Breast epithelium (tissue), 4 donors: ENCODE results near the gene BRD9. TPM values are rescaled to one million over a fixed set of nuclear protein-coding genes. Genes with fewer than 3 reads are reported as not detected.
"Not testable (repeated sequence)": the region's sequence is repeated elsewhere in the genome, so short reads cannot be mapped to it uniquely, and the experiment has no call there.

Experiments used
- DNase-seq, 2 donors: peaks; one replicate each; pipeline ENCODE4 v3.0.0-alpha.2; 2019; ENCODE audit warnings: low spot score in 2 of 2
- H3K27ac ChIP-seq, 2 donors: fragments of 200-600 bp; sonication (generic) in 1 of 2; one replicate each; pipeline ENCODE4 v1.5.1; 2016 to 2019; ENCODE audit warnings: mild to moderate bottlenecking in 1 of 2
- H3K27me3 ChIP-seq, 2 donors: fragments of 200-600 bp; sonication (generic) in 1 of 2; one replicate each; pipeline versions ENCODE4 v1.5.1 to v1.6.0; 2017 to 2019; ENCODE audit warnings: control low read depth in 1 of 2, mild to moderate bottlenecking in 1 of 2
- H3K36me3 ChIP-seq: fragments of 200-600 bp; one replicate; pipeline ENCODE4 v1.5.1; 2019
- H3K4me1 ChIP-seq, 2 donors: fragments of 200-600 bp; sonication (generic); one replicate each; pipeline ENCODE4 v1.5.1; 2016 to 2019; ENCODE audit warnings: control low read depth in 1 of 2
- H3K4me3 ChIP-seq, 3 donors: fragments of 200-600 bp; sonication (generic); 1 replicate in 2 of 3; 2 replicates in 1 of 3; pipeline ENCODE4 v1.5.1; 2016 to 2019; ENCODE audit warnings: mild to moderate bottlenecking in 3 of 3, moderate library complexity in 2 of 3
- H3K9me3 ChIP-seq, 2 donors: fragments of 200-600 bp; sonication (generic) in 1 of 2; one replicate each; pipeline ENCODE4 v1.5.1; 2016 to 2019; ENCODE audit warnings: control low read depth in 1 of 2
- CTCF ChIP-seq, 3 donors: fragments of 450-650 bp; IDR thresholded peaks; one replicate each; pipeline ENCODE4 v1.5.1; 2016 to 2017; ENCODE audit warnings: antibody characterized with exemption in 3 of 3, mild to moderate bottlenecking in 3 of 3, moderate library complexity in 3 of 3
- POLR2A ChIP-seq: fragments of 450-650 bp; IDR thresholded peaks from one replicate; pipeline ENCODE4 v1.6.1; 2016; ENCODE audit warnings: antibody characterized with exemption, mild to moderate bottlenecking, moderate library complexity
- POLR2AphosphoS5 ChIP-seq, 3 donors: sonication (generic); formaldehyde crosslinking; IDR thresholded peaks; one replicate each; pipeline ENCODE4 v1.6.1; 2017; ENCODE audit warnings: antibody characterized with exemption in 3 of 3
- intact Hi-C: fragments of 100-400 bp; cut with DNase I; formaldehyde crosslinking; loops from one replicate; pipeline ENCODE4 v1.15.1; 2023; ENCODE audit warnings: low total_unique reads
- total RNA-seq, 3 donors: library from RNA; depleted of rRNA; stranded (reverse); fragments of >200 nt; gene quantifications; one replicate each; pipeline ENCODE4 v1.1.0, GENCODE V29; 2016

BRD9 gene
- total RNA-seq, 3 donors from 2014 or later: 33.3 to 44.6 (median 36.1) TPM

DNA sequence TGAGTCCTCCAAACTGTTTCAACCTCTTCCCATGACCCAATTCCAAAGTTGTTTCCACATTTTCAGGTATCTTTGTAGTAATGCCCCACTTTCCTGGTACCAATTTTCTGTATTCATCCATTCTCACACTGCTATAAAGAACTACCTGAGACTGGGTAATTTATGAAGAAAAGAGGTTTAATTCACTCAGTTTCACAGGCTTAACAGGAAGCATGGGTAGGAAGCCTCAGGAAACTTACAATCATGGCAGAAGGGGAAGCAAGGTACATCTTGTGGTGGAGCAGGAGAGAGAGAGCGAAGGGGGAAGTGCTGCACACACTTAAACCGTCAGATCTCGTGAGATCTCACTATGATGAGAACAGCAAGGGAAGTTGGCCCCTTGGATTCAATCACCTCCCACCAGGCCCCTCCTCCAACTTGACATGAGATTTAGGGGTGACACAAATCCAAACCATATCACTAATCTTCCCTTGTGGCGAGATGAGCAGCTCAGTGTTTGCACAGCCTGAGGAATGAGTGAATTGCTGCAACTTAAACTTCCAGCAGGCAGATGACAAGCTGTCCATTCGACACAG is 43.0 kb upstream of the BRD9 start:
- Histone ChIP-seq H3K27ac (no peak overlapping the region), H3K9me3 (no peaks in the 10 kb centered on the region), H3K27me3 (no peaks in the 10 kb centered on the region), H3K36me3 (no peaks in the 10 kb centered on the region), H3K4me3 (no peak overlapping the region), H3K4me1 (peaks cover 0 to 7% of the 10 kb centered on the region in 2 donors)
- no peak for TF ChIP-seq POLR2AphosphoS5 (IDR thresholded peaks at IDR 0.05)
- no peak for DNase-seq
- intact Hi-C loops: no loop called here

DNA sequence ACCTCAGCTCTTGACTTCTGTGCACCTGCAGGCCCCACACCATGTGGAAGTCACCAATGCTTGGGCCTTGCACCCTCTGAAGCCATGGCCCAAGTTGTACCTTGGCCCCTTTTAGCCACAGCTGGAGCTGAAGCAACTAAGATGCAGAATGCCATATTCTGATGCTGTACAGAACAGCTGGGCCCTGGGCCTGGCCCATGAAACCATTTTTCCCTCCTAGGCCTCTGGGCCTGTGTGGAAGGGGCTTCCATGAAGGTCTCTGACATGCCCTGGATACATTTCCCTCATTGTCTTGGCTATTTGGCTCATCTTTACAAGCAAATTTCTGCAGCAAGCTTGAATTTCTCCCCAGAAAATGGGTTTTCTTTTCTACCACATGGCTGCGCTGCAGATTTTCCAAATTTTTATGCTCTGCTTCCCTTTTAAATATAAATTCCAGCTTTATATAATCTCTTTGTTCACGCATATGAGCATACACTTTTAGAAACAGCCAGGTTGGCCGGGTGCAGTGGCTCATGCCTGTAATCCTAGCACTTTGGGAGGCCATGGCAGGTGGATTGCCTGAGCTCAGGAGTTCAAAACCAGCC is 41.9 kb upstream of the BRD9 start:
- H3K4me3 ChIP-seq, H3K4me1 ChIP-seq, H3K9me3 ChIP-seq, H3K36me3 ChIP-seq, H3K27ac ChIP-seq, intact Hi-C loops, H3K27me3 ChIP-seq: not testable (repeated sequence)
- peak in 1 of 2 donors; percentile 5 for DNase-seq

DNA sequence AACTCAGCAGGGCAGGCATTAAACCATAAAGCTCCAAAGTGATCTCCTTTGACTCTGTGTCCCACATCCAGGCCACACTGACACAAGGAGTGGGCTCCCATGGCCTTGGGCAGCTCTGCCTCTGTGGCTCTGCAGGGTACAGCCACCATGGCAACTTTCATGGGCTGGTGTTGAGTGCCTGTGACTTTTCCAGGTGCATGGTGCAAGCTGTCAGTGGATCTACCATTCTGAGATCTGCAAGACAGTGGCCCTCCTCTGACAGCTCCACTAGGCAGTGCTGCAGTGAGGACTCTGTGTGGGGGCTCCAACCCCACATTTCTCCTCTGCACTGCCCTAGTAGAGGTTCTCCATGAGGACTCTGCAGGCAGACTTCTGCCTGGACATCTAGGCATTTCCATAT is 41.4 kb upstream of the BRD9 start:
- H3K9me3 ChIP-seq, intact Hi-C loops, H3K27me3 ChIP-seq, H3K36me3 ChIP-seq, H3K4me3 ChIP-seq, DNase-seq, H3K4me1 ChIP-seq: not testable (repeated sequence)
- H3K27ac ChIP-seq: peak overlapping the region in 1 of 2 donors; percentile 36

DNA sequence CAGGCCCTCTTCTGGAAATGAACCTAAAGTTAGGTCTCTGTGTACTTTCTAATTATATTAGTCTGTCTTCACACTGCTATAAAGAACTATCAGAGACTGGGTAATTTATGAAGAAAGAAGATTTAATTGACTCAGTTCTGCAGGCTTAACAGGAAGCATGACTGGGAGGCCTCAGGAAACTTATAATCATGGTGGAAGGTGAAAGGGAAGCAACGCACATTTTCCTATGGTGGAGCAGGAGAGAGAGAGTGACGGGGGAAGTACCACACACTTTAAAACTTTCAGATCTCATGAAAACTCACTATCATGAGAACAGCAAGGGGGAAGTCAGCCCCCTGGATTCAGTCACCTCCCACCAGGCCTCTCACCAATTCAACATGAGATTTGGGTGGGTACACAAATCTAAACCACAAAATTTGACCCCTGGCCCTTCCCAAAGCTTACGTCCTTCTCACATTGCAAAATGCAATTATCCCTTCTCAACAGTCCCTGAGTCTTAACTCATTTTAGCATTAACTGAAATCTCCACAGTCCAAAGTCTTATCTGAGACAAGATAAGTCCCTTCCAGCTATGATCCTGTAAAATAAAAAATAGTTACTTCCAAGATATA is 40.8 kb upstream of the BRD9 start:
- peak overlapping the region; percentile 34 to 36 for H3K27ac ChIP-seq
- H3K4me1 ChIP-seq: peaks cover 0 to 7% of the 10 kb centered on the region in 2 donors
- no peaks in the 10 kb centered on the region for H3K36me3 ChIP-seq
- intact Hi-C loops: no loop called here
- no peaks in the 10 kb centered on the region for H3K27me3 ChIP-seq
- no peak overlapping the region for H3K4me3 ChIP-seq
- DNase-seq: no peak
- H3K9me3 ChIP-seq: no peaks in the 10 kb centered on the region
- TF ChIP-seq POLR2A: no peak
- TF ChIP-seq POLR2AphosphoS5 (IDR thresholded peaks at IDR 0.05): no peak
- TF ChIP-seq CTCF (IDR thresholded peaks at IDR 0.05): no peak

GRCh38 chr5:932628-933250 is 40.1 kb upstream of the BRD9 start:
- intact Hi-C loops: no loop called here
- H3K9me3 ChIP-seq: no peaks in the 10 kb centered on the region
- H3K27ac ChIP-seq: peak overlapping the region; percentile 68 to 75
- TF ChIP-seq POLR2A (no peak), CTCF (IDR thresholded peaks at IDR 0.05) (no peak), POLR2AphosphoS5 (IDR thresholded peaks at IDR 0.05) (peak in 1 of 3 donors; percentile 13)
- no peak for DNase-seq
- H3K27me3 ChIP-seq: no peaks in the 10 kb centered on the region
- H3K36me3 ChIP-seq: no peaks in the 10 kb centered on the region
- H3K4me3 ChIP-seq: no peak overlapping the region
- H3K4me1 ChIP-seq: peaks cover 0 to 7% of the 10 kb centered on the region in 2 donors

DNA sequence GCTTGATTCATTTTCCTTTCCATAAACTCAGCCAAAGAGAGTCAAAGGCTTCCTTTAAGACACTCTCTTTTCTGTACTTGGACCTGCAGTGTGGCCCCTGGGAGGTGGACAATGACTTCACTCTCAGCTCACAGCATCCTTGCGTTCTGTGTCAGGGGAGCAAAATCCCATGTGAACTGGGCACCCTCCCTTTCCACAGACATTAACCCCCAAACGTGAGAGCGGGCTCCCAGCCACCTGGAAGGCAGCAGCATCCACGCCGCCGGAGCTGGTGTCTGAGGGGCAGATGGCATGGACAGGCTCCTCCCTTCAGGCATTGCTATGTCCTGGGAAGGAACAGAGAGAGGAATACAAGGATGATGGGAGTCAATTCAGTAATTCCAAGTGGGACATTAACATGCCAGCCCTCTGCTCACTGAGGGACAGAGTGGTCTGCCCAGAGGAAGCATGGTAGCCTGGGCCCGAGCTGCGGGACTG is 39.6 kb upstream of the BRD9 start:
- TF ChIP-seq CTCF (IDR thresholded peaks at IDR 0.05) (no peak), POLR2A (no peak), POLR2AphosphoS5 (IDR thresholded peaks at IDR 0.05) (no peak)
- no peak for DNase-seq
- intact Hi-C loops: no loop called here
- H3K27me3 ChIP-seq: no peaks in the 10 kb centered on the region
- H3K9me3 ChIP-seq: no peaks in the 10 kb centered on the region
- no peak overlapping the region for H3K4me3 ChIP-seq
- no peaks in the 10 kb centered on the region for H3K36me3 ChIP-seq
- H3K27ac ChIP-seq: peak overlapping the region; percentile 68 to 75
- H3K4me1 ChIP-seq: peaks cover 0 to 7% of the 10 kb centered on the region in 2 donors
